ENCODE data around the gene MEX3D. TPM values are rescaled to one million over a fixed set of nuclear protein-coding genes. Genes with fewer than 3 reads are reported as not detected.

MEX3D gene
- total and polyA plus RNA-seq, 12 donors, result 1.6 to 31.6 (median 14.4) TPM

DNA sequence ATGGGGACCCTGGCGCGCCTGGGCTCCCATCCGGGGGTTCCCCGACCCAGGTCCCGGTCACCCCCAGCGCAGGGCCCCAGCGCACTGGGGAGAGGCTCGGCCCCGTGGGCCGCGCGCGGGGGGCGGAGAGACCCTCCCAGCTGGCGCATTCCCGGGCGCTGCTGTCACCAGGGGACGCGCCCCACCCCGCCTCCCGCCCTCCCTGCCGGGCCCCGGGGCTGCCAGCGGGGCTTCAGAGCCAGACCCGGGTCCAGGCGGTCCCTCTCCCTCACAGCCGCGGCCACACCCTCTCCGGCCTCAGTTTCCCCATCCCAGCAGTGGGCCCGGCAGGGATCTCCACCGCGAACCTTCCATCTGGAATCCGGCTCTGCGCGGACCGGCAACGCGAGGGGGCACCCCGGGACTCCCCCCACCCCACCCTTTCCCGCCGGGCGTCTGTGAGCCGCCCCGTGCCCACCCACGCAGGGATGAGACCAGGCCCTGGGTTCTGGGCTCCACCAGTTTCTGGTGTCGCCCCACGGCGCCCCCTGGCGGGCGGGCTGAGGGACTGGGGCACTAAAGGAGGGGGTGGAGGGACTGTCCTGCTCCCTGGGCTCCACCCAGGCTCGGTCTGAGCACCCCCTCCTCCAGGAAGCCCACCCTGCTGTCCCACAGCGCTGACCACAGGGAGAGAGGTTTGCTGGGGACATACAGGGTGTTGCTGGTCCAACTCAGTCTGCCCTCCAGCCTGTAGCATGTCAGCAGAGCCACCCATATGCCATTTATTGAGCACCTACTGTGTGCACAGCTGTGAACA, 54.4 kb downstream of the MEX3D start:
- H3K27ac ChIP-seq, result peak overlapping the region in 1 of 5 donors; percentile 30
- H3K4me3 ChIP-seq, result peak overlapping the region in 1 of 4 donors; percentile 57
- no peaks in the 10 kb centered on the region for H3K9me3 ChIP-seq (replicated peaks in 1 of 3)
- H3K36me3 ChIP-seq (replicated peaks in 1 of 2), result no peaks in the 10 kb centered on the region
- TF ChIP-seq, protein P1, sequence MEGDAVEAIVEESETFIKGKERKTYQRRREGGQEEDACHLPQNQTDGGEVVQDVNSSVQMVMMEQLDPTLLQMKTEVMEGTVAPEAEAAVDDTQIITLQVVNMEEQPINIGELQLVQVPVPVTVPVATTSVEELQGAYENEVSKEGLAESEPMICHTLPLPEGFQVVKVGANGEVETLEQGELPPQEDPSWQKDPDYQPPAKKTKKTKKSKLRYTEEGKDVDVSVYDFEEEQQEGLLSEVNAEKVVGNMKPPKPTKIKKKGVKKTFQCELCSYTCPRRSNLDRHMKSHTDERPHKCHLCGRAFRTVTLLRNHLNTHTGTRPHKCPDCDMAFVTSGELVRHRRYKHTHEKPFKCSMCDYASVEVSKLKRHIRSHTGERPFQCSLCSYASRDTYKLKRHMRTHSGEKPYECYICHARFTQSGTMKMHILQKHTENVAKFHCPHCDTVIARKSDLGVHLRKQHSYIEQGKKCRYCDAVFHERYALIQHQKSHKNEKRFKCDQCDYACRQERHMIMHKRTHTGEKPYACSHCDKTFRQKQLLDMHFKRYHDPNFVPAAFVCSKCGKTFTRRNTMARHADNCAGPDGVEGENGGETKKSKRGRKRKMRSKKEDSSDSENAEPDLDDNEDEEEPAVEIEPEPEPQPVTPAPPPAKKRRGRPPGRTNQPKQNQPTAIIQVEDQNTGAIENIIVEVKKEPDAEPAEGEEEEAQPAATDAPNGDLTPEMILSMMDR (IDR thresholded peaks at IDR 0.05), result peak; percentile 27 to 55 (median 46)
- TF ChIP-seq POLR2A (IDR thresholded peaks at IDR 0.05), result no peak
- peak in 2 of 7 donors; percentile 35 to 36 for DNase-seq
- peaks cover 4 to 7% of the 10 kb centered on the region in 2 donors for H3K4me1 ChIP-seq (replicated peaks in 1 of 2)
- WGBS, 4 donors, result 2 to 10% (median 7%) methylated on average over 4 to 52 of the region's 52 CpGs
- peaks cover 22% of the 10 kb centered on the region for H3K27me3 ChIP-seq
- intact Hi-C loops (cut with DNase I), result loop anchor here in 1 of 2 donors (10.0 kb wide), 1 partner anchor 229 kb away; the partner anchor contains the start of gene EFNA2

DNA sequence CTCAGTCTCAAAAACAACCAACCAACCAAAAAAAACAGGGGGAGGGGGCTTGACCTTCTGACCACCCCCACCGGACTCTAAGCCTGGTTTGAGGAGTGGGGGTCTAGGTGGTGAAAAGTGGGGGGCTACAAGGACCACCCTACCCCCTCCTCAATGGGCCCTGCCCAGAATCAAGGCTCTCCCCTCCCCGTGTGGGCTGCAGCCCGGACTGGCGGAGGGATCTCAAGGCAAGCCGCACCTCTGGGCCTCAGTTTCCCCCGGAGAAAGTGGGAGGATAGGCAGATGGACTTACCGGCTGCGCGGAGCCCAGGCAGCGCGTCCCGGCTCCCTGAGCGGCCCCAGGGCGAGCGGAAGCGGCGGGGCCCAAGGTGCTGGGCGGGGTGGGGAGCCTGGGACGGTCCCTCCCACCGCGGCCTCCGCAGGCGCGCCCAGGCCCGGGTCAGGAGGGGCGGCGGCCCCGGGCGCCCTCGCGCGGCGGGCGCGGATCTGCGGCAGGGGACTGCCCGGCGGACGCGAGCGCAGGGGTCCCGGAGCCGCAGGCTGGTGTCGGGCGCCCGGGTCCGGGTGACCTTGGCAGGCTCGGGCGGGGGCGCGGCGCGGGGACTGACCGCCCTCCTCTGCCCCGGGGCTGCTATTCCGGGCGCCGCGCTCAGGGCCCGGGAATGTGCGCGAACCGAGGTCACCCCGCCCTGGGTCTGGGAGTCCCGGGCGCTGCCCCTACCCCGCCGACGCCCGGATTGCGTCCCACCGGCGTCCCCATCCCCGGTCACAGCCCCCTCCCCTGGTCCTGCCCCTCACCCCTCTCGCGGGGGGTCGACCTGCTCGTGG, 55.2 kb downstream of the MEX3D start, which contains the start of gene ADAMTSL5:
TSS of gene ADAMTSL5 (minus strand) at position 349 of the 828 bp plus-strand sequence. CDS start 2,076 bp downstream, outside the sequence.
- Histone ChIP-seq H3K27ac (peak within 1 kb of the TSS in 1 of 5 donors; percentile 30), H3K4me3 (peak within 1 kb of the TSS in 1 of 4 donors; percentile 57), H3K27me3 (peaks cover 22% of the 10 kb centered on the region), H3K4me1 (replicated peaks in 1 of 2) (peaks cover 7 to 8% of the 10 kb centered on the region in 2 donors), H3K9me3 (replicated peaks in 1 of 3) (no peaks in the 10 kb centered on the region), H3K36me3 (replicated peaks in 1 of 2) (no peaks in the 10 kb centered on the region)
- TF ChIP-seq, protein P1 (IDR thresholded peaks at IDR 0.05), result peak in 1 of 6 experiments; percentile 14
- no peak for TF ChIP-seq POLR2A (IDR thresholded peaks at IDR 0.05)
- peak in 1 of 7 donors; percentile 32 for DNase-seq
- intact Hi-C loops (cut with DNase I), result loop anchor here in 1 of 2 donors (10.0 kb wide), 1 partner anchor 228 kb away; the partner anchor contains the start of gene EFNA2
- 0 to 60% (median 3%) methylated on average over 1 to 78 of the region's 78 CpGs for WGBS, 4 donors

GRCh38 chr19:1511318-1512317, 56.5 kb downstream of the MEX3D start:
- Histone ChIP-seq H3K27ac (no peak overlapping the region), H3K4me1 (replicated peaks in 1 of 2) (peaks cover 7 to 8% of the 10 kb centered on the region in 2 donors), H3K9me3 (replicated peaks in 1 of 3) (no peaks in the 10 kb centered on the region), H3K27me3 (peaks cover 22% of the 10 kb centered on the region), H3K4me3 (no peak overlapping the region), H3K36me3 (replicated peaks in 1 of 2) (no peaks in the 10 kb centered on the region)
- intact Hi-C loops (cut with DNase I), result loop anchor here in 1 of 2 donors (10.0 kb wide), 1 partner anchor 227 kb away; the partner anchor contains the start of gene EFNA2
- no peak for DNase-seq
- 42 to 83% (median 54%) methylated on average over 6 to 22 of the region's 22 CpGs for WGBS, 4 donors
- TF ChIP-seq, protein P1 (IDR thresholded peaks at IDR 0.05), result no peak
- no peak for TF ChIP-seq POLR2A (IDR thresholded peaks at IDR 0.05)
